ENCODE data around the gene PTK6. TPM values are rescaled to one million over a fixed set of nuclear protein-coding genes. Genes with fewer than 3 reads are reported as not detected.

Gene PTK6
- total RNA-seq, 3 donors from 2014 or later = 0.13 to 0.21 (median 0.16) TPM

DNA sequence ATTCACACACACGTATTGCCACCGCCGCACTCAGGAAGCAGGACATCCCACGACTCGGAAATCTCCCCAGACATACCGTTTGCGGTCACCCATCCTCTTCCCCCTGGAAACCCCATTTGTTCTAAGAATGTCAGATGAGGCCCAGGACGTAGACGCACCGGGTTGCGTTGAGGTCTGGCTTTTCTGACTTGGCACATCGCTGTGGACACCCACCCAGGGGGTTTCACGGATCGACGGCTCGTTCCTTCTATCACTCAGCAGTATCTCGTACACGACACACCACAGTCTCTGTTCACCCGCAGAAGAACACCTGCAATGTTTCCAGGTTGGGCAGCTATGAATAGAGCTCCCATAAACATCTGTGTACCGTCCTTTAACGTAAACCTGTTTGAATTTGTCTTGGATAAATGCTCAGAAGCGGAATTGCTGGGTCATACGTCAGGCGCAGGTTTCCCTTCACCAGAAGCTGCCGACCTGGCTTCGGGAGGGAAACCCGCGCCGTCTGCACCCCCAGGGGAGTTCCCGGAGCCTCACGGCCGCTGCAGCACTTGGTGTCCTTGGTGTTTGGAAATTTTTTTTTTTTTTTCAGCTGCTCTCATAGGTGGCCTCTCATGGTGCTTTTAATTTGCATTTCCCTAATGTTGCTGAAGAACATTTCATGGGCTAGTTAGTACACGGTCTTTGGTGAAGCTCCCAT is 29.0 kb downstream of the PTK6 start:
- Mint-ChIP-seq H3K4me3 (no peak overlapping the region), H3K36me3 (ENCODE audit: insufficient read depth) (peaks cover 1% of the 10 kb centered on the region), H3K4me1 (ENCODE audit: low read depth) (peaks cover 3% of the 10 kb centered on the region), H3K27me3 (ENCODE audit: low read depth) (peaks cover 50% of the 10 kb centered on the region), H3K9me3 (peaks cover 9% of the 10 kb centered on the region)
- no peak for DNase-seq
- ATAC-seq = no peak

DNA sequence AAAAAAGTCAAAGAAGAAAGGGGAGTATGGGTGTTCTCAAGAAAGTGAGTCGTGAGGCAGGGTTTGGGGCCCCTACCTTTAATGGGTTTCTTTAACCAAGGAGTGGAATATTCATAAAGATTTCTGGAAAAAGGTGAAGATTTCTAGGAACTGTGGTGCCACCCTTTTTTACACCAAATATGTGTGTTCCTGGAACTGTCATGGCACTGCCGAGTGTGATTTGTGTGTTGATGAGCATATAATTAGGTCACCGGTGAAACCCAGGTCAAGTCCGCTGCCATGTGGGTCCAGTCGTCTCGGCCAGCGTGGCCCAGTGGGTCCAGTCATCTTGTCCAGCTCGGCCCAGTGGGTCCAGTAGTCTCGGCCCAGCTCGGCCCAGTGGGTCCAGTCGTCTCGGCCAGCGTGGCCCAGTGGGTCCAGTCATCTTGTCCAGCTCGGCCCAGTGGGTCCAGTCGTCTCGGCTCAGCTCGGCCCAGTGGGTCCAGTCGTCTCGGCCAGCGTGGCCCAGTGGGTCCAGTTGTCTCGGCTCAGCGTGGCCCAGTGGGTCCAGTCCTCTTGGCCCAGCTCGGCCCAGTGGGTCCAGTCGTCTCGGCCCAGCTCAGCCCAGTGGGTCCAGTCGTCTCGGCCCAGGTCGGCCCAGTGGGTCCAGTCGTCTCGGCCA is 30.0 kb downstream of the PTK6 start:
- Mint-ChIP-seq H3K27me3 (ENCODE audit: low read depth) (peaks cover 41% of the 10 kb centered on the region), H3K36me3 (ENCODE audit: insufficient read depth) (peaks cover 1% of the 10 kb centered on the region), H3K9me3 (peaks cover 9% of the 10 kb centered on the region), H3K4me3 (no peak overlapping the region), H3K4me1 (ENCODE audit: low read depth) (peaks cover 3% of the 10 kb centered on the region)
- no peak for DNase-seq
- no peak for ATAC-seq

DNA sequence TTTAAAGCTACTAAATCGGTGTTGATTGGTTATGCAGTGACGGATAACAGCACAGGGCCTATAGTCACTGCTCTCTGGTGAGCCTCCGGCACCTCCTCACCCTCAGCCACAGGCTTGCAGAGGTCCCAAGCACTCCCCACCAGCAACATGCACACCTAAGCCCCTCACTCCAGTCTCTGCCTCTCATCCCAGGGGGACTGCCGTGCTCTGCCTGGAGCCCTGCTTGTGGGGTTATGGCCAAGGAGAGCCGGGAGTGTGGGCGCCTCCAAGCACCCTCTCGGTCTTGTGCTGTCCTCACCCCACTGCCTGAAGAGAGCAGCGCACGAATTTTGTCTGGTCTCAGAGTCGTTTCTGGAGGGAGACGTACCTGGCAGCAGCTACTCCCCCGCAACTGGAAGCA is 31.5 kb downstream of the PTK6 start:
- DNase-seq = no peak
- H3K27me3 Mint-ChIP-seq (ENCODE audit: low read depth) = peaks cover 34% of the 10 kb centered on the region

DNA sequence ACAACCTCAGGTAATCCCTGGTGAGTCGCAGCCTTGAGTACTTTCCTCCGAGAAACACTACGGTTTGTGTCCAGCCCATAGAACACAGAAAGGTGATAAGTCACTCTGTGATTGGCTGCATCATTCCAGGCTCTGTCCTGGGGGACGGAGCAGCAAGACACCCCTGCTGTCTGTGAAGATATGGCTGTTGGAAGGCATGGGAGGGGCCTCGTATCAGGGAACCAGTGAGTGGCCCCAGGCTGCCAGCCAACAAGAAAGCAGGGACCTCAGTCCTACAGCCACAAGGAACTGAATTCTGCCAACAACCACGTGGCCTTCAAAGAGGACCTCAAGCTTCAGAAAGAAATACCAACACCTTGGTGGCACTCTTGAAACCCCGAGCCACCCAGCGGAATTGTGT is 31.9 kb downstream of the PTK6 start:
- Mint-ChIP-seq H3K9me3 (peaks cover 9% of the 10 kb centered on the region), H3K36me3 (ENCODE audit: insufficient read depth) (peaks cover 1% of the 10 kb centered on the region), H3K27me3 (ENCODE audit: low read depth) (peaks cover 31% of the 10 kb centered on the region), H3K4me3 (no peak overlapping the region), H3K4me1 (ENCODE audit: low read depth) (peaks cover 3% of the 10 kb centered on the region)
- DNase-seq (no peak), ATAC-seq (no peak)

More for the DNA sequence above, 31.5 kb downstream of the PTK6 start:
- Mint-ChIP-seq H3K4me3 (no peak overlapping the region), H3K4me1 (ENCODE audit: low read depth) (peaks cover 3% of the 10 kb centered on the region), H3K9me3 (peaks cover 9% of the 10 kb centered on the region), H3K36me3 (ENCODE audit: insufficient read depth) (peaks cover 1% of the 10 kb centered on the region)
- ATAC-seq = no peak

DNA sequence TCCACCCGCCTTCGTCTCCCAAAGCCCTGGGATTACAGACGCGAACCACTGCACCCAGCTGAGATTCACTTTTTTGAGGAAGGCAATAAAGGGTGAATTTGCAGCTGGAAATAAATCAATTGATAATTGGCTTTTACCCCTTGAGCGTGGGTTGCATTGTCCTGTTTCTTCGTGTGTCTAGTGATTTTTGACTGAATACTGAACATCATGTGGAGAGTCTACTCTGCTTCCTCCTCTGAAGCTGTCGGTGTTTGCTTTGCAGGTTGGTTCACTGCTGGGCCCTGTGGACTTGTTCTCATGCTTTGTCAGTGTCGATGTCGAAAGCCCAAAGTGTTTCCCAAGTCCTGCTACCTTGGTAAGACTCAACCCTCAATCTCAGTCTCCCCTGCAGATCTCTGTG is 32.5 kb downstream of the PTK6 start:
- no peak for DNase-seq
- Mint-ChIP-seq H3K9me3 (peaks cover 9% of the 10 kb centered on the region), H3K4me3 (no peak overlapping the region), H3K36me3 (ENCODE audit: insufficient read depth) (peaks cover 1% of the 10 kb centered on the region), H3K27me3 (ENCODE audit: low read depth) (peaks cover 25% of the 10 kb centered on the region), H3K4me1 (ENCODE audit: low read depth) (peaks cover 3% of the 10 kb centered on the region)
- ATAC-seq = no peak

DNA sequence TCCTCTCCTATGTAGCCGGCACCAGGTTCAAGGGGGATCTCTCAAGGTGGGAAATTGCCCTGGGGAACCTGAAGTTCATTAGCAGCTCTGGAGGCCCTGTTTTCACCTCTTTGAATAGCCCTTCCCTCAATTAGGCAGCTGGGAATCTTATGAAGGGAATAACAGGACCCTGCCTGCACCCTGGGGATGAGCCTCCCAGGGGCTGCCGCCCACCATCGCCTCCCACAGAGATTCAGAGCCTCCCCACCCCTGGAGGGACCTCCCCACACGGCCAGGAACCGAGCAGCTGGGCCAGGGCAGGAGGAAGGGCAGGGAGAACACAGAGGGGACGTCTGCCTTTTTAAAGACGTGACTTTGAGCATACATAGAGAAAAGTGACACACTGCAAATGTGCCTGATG is 33.7 kb downstream of the PTK6 start:
- peaks cover 3% of the 10 kb centered on the region for H3K4me1 Mint-ChIP-seq (ENCODE audit: low read depth)
- no peak for ATAC-seq
- H3K9me3 Mint-ChIP-seq = peaks cover 9% of the 10 kb centered on the region
- H3K27me3 Mint-ChIP-seq (ENCODE audit: low read depth) = peaks cover 18% of the 10 kb centered on the region
- H3K4me3 Mint-ChIP-seq = no peak overlapping the region
- H3K36me3 Mint-ChIP-seq (ENCODE audit: insufficient read depth) = peaks cover 1% of the 10 kb centered on the region
- no peak for DNase-seq

DNA sequence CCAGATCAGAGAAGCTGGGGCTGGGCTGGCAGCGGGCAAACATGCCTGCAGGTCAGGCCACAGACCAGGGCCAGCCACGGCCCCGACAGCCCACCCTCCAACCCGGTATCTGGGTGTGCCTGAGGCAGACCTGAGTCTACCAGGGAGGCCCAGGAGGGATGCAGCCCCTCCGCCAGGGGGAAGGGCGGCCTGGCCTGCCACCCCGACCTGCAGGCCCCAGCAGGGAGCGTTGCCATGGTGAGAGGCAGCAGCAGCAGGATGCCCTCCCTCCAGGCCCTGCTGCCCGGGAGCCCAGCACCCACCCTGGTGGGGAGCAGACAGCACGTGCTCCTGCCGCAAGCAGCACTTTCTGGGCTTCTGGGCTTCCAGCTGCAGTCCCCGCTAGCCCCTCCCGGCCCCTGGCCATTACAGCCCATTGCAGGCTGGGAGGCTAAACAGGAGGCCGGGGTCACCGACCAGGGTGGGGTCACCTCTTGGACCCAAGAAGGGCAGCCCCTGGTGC is 34.5 kb downstream of the PTK6 start:
- H3K4me1 Mint-ChIP-seq (ENCODE audit: low read depth) = peaks cover 3% of the 10 kb centered on the region
- H3K36me3 Mint-ChIP-seq (ENCODE audit: insufficient read depth) = peaks cover 1% of the 10 kb centered on the region
- H3K9me3 Mint-ChIP-seq = peaks cover 9% of the 10 kb centered on the region
- no peak overlapping the region for H3K4me3 Mint-ChIP-seq
- no peak for ATAC-seq
- DNase-seq = no peak
- peaks cover 16% of the 10 kb centered on the region for H3K27me3 Mint-ChIP-seq (ENCODE audit: low read depth)

DNA sequence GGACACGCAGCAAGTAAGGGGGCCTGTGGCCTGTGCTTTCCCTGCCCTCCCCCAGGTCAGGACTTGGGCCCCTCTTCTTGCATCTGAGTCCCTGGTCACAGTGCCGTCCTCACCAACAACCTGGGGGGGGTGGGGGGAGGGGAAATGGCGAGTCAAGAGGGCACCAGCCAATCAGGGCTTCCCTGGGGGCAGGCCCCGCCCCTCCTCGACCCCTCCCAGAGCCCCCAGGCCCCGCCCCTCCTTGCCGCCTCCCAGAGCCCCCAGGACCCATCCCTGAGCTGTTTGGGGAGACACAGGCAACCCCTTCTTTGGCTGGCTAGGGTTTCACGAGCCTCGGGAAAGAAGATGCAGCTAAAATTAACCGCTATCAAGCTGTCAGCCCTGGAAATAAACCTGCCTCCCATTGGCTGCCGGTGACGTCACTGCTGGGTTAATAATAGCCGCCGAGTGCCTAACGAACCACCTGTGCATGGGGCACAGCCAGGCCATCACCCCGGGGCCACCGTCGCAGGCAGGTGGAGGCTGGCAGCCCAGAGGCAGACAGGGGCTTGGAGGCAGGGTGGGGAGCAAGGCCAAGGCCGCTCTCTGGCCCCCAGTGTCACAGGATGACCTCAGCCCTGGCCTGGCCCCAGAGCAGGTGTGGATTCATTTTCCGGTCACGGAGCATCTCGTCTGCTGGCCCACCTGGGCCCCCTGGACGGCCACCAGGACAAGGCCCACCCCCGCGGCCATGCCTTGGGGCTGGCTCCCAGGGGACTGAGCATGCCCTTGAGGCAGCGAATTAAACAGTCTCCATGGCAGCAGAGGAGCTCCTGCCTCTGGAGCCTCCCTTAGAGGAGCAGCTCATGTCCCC is 35.1 kb downstream of the PTK6 start:
- no peak overlapping the region for H3K4me3 Mint-ChIP-seq
- ATAC-seq (no peak), DNase-seq (no peak)
- H3K27me3 Mint-ChIP-seq (ENCODE audit: low read depth) = peaks cover 20% of the 10 kb centered on the region
- H3K4me1 Mint-ChIP-seq (ENCODE audit: low read depth) = peaks cover 3% of the 10 kb centered on the region
- peaks cover 1% of the 10 kb centered on the region for H3K36me3 Mint-ChIP-seq (ENCODE audit: insufficient read depth)
- peaks cover 9% of the 10 kb centered on the region for H3K9me3 Mint-ChIP-seq

DNA sequence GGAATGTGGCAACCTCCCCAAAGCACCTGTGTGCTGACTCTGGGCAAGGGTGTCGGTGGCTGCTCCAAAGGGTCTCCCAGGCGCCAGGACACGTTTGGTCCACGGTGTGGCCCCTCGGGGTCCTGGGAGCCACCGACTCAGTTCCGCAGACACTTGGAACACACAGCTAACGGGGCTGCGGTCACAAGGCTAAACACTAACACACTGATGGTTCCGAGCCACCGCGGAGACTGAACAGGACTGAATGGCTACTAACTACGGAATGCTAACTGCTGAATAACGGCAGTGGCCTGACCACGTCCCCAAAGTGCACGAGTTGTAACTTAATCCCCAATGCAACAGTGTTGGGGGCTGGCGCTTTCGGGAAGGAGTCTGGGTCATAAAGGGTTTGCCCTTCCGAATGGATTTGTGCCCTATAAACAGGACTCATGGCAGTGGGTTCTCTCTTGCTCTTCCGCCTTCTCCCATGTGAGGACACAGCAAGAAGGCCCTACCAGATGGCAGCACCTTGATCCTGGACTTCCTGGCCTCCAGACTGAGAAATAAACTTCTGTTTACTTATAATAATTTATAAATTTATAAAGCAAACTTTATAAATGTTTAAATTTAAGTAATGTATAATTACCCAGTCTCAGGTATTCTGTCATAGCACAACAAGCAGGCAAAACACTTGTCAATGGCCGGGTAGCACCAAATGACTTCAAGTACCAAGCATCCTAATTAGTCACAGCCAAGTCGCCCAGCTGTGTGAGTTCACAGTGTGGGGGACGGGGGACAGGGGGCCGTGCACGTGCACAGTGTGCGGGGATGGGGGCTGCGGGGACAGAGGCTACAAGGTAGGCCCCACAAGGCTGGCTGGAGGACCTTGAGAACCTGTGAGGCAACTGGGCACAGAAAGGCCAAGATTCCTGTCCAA is 36.0 kb downstream of the PTK6 start:
- ATAC-seq = no peak
- peaks cover 1% of the 10 kb centered on the region for H3K36me3 Mint-ChIP-seq (ENCODE audit: insufficient read depth)
- H3K9me3 Mint-ChIP-seq = peaks cover 9% of the 10 kb centered on the region
- no peak overlapping the region for H3K4me3 Mint-ChIP-seq
- H3K4me1 Mint-ChIP-seq (ENCODE audit: low read depth) = peaks cover 3% of the 10 kb centered on the region
- DNase-seq = no peak
- peaks cover 22% of the 10 kb centered on the region for H3K27me3 Mint-ChIP-seq (ENCODE audit: low read depth)

DNA sequence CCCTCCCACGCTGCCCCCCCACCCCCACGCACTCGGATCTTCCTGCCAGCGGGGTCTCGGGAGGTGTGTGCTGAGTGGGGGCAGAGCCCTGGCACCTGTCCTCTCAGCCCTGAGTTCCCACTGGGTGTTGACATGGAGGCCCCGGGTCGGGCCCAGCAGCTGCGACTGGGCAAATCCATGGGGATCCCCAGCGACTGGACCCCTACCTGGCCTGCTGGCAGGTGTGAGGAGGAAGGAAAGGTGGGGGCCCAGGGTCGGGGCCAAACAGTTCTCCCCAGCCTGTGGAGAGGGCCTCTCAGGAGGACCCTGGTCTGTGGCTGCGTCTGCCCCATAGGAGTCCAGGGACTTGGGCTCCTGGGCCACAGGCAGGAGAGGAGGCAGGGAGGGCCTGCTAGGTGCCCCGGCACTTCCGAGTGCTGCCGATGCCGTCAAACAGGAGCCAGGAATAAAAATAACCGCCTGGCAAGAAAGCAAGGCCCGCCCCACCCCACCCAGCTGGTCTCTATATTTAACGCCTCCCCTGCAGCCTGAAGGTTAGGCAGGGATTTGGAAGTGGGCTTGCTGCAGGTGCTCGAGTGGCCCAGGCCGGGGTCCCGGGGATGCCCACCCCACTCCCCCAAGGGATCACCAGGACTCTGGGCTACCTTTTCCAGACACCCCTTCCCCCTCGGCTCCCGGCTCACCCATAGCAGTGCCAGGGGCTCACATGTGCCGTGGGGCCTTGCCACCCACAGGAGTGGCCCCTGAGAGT is 36.9 kb downstream of the PTK6 start:
- H3K4me1 Mint-ChIP-seq (ENCODE audit: low read depth) = peaks cover 4% of the 10 kb centered on the region
- no peak overlapping the region for H3K4me3 Mint-ChIP-seq
- peaks cover 23% of the 10 kb centered on the region for H3K27me3 Mint-ChIP-seq (ENCODE audit: low read depth)
- no peak for ATAC-seq
- peaks cover 1% of the 10 kb centered on the region for H3K36me3 Mint-ChIP-seq (ENCODE audit: insufficient read depth)
- no peak for DNase-seq
- peaks cover 9% of the 10 kb centered on the region for H3K9me3 Mint-ChIP-seq

DNA sequence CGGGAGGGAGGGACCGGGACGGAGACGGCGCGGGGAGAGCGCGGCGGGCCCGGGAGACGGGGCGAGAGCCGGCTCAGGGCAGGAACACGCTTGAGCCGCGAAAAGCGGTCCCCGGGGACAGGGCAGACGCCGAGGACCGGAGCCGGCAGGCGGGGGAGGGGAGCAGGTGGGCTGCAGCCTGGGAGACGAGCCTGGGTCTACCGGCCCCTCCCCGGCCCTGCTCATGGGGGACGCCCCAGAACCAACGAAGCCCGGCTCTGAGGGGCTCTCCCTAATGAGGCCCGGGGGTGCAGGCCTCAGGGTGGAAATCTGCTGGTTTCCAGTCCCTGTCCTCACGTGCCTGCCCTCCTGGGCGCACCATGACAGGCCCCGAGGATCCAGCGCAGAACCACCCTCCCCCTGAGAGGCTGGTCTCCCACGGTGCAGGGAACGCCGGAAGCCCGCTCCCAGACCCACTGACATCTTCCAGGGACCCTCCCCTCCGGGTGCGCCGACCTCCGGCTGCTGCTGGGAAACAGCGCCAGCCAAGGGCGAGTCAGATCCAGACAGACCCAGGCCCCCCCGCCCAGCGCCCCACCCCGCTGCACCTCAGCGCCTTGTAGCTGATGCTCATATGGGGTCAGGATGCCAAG is 37.7 kb downstream of the PTK6 start:
- peaks cover 1% of the 10 kb centered on the region for H3K36me3 Mint-ChIP-seq (ENCODE audit: insufficient read depth)
- no peak overlapping the region for H3K4me3 Mint-ChIP-seq
- H3K27me3 Mint-ChIP-seq (ENCODE audit: low read depth) = peaks cover 21% of the 10 kb centered on the region
- DNase-seq = no peak
- peaks cover 3% of the 10 kb centered on the region for H3K9me3 Mint-ChIP-seq
- ATAC-seq = peak; percentile 5 to 22
- peaks cover 4% of the 10 kb centered on the region for H3K4me1 Mint-ChIP-seq (ENCODE audit: low read depth)

DNA sequence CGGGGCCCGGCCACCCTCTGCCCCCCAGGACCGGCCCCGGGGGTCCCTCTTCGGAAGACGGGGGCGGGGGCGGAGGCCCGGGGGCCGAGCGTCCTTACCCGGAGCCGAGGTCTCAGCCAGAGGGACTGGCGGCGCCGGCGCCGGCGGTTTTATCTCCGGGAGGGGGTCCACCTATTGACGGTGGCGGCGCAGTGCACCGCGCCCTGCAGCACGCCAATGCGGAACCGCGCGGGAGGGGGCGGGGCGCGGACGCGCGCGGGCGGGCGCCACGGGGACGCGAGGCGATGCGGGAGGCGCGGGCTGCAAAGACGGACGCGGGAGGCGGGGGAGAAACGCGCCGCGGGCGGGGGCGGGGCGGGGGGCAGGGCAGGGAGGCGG is 38.2 kb downstream of the PTK6 start, which contains the start of gene EEF1A2:
Gene EEF1A2 (minus strand): TSS at position 124 of the 378 bp plus-strand sequence. CDS start 1,320 bp downstream, outside the sequence.
- Mint-ChIP-seq H3K4me1 (ENCODE audit: low read depth) (peaks cover 4% of the 10 kb centered on the region), H3K4me3 (no peak within 1 kb of the TSS), H3K36me3 (ENCODE audit: insufficient read depth) (no peaks in the 10 kb centered on the region), H3K9me3 (peaks cover under 1% of the 10 kb centered on the region), H3K27me3 (ENCODE audit: low read depth) (peaks cover 19% of the 10 kb centered on the region)
- peak; percentile 64 to 69 for ATAC-seq
- DNase-seq = peak; percentile 43

All from activated T-cell treated with anti-CD3 and anti-CD28 coated beads, Interleukin-2, amount 50 U/mL, for 4 hours (primary cell).